Measurements from ENCODE around the gene ALG14. TPM values are rescaled to one million over a fixed set of nuclear protein-coding genes. Genes with fewer than 3 reads are reported as not detected.
A peak's percentile ranks its signal among the peaks of the same experiment; 100 is the strongest.

ALG14 gene
- total RNA-seq, 1 donor from 2014 or later, result 2.6 TPM

DNA sequence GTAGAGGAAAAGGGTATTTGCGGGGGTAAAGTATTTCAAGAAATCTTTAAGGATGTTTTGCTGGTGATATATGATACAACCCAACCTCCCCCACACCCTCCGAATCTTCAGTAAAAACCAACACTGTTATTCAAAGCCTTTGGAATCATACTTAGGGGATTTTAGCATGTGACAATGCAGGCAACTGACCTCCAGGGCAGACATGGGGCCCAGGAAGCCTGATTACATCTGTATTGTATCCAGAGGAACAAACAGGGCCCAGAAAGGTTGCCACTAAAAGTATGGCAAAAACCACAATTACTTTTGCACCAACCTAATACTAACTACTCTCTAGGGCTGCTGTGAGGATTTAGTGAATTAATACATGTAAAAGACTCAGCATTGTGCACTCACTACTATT, 102.0 kb downstream of the ALG14 start:
- H3K4me3 ChIP-seq, result no peak overlapping the region
- H3K27ac ChIP-seq (replicated peaks), result peak overlapping the region; percentile 75
- no peaks in the 10 kb centered on the region for H3K27me3 ChIP-seq (ENCODE audit: low read depth)
- H3K9me3 ChIP-seq (replicated peaks), result no peaks in the 10 kb centered on the region
- H3K36me3 ChIP-seq, result no peaks in the 10 kb centered on the region
- intact Hi-C loops (cut with micrococcal nuclease), result no loop called here
- no peak for DNase-seq
- TF ChIP-seq CTCF (IDR thresholded peaks at IDR 0.05; ENCODE audit: borderline replicate concordance), result no peak
- H3K4me1 ChIP-seq, result peaks cover 36% of the 10 kb centered on the region

- intact Hi-C loops (cut with micrococcal nuclease), result no loop called here
- no peaks in the 10 kb centered on the region for H3K27me3 ChIP-seq (ENCODE audit: low read depth)
Observed at GRCh38 chr1:94969137-94969536, 103.6 kb downstream of the ALG14 start.

DNA sequence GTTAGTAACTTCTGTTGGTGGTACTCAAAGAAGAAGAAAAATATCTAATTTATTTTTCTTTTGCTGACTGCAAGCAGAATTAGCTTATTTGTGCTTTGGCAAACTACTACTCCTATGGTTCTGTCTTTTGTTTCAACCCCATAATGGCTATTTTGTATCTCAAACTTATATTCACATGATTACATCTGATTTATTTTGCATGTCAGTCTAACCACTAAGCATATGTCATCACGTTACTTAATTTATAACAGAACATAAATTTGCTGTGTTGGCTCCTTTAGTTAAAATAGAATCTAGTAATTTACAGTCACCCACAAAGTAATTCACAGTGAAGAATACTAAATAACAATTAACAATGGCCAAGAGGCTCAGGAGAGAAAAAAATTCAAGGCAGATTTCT, 106.7 kb downstream of the ALG14 start:
- H3K27me3 ChIP-seq (ENCODE audit: low read depth), result no peaks in the 10 kb centered on the region
- H3K27ac ChIP-seq (replicated peaks), result no peak overlapping the region
- H3K36me3 ChIP-seq, result no peaks in the 10 kb centered on the region
- no peaks in the 10 kb centered on the region for H3K9me3 ChIP-seq (replicated peaks)
- TF ChIP-seq CTCF (IDR thresholded peaks at IDR 0.05; ENCODE audit: borderline replicate concordance), result no peak
- peaks cover 27% of the 10 kb centered on the region for H3K4me1 ChIP-seq
- no peak for DNase-seq
- intact Hi-C loops (cut with micrococcal nuclease), result no loop called here
- H3K4me3 ChIP-seq, result no peak overlapping the region

More at GRCh38 chr1:94969137-94969536, 103.6 kb downstream of the ALG14 start:
- Histone ChIP-seq H3K4me1 (peaks cover 30% of the 10 kb centered on the region), H3K4me3 (no peak overlapping the region), H3K27ac (replicated peaks) (no peak overlapping the region), H3K36me3 (no peaks in the 10 kb centered on the region), H3K9me3 (replicated peaks) (no peaks in the 10 kb centered on the region)
- TF ChIP-seq CTCF (IDR thresholded peaks at IDR 0.05; ENCODE audit: borderline replicate concordance), result no peak
- no peak for DNase-seq

DNA sequence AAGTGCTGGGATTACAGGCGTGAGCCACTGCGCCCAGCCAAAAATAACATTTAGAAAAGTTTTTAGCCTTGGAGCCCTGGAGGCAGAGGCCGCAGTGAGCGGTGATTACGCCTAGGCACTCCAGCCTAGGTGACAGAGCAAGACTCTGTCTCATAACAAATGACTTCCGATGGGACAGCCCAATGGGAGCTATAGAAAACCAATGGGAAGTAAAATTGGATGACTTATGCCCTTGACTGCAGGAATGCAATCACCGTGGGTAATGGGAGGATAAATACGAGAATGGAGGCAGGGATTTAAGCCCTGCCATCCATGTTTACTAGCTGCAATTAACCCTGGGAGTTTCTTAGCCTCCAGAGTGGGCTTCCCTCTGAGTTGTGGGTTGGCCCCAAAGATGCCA, 108.9 kb downstream of the ALG14 start:
- no peak overlapping the region for H3K27ac ChIP-seq (replicated peaks)
- no peak overlapping the region for H3K4me3 ChIP-seq
- TF ChIP-seq CTCF (IDR thresholded peaks at IDR 0.05; ENCODE audit: borderline replicate concordance), result no peak
- no peaks in the 10 kb centered on the region for H3K27me3 ChIP-seq (ENCODE audit: low read depth)
- intact Hi-C loops (cut with micrococcal nuclease), result no loop called here
- no peak for DNase-seq
- H3K9me3 ChIP-seq (replicated peaks), result no peaks in the 10 kb centered on the region
- H3K36me3 ChIP-seq, result no peaks in the 10 kb centered on the region
- peaks cover 20% of the 10 kb centered on the region for H3K4me1 ChIP-seq

GRCh38 chr1:94962409-94963265, 110.1 kb downstream of the ALG14 start:
- H3K4me1 ChIP-seq, result peaks cover 20% of the 10 kb centered on the region
- intact Hi-C loops (cut with micrococcal nuclease), result no loop called here
- no peaks in the 10 kb centered on the region for H3K27me3 ChIP-seq (ENCODE audit: low read depth)
- peak overlapping the region; percentile 88 for H3K27ac ChIP-seq (replicated peaks)
- no peaks in the 10 kb centered on the region for H3K9me3 ChIP-seq (replicated peaks)
- no peak for DNase-seq
- peak overlapping the region; percentile 60 for H3K4me3 ChIP-seq
- no peaks in the 10 kb centered on the region for H3K36me3 ChIP-seq
- no peak for TF ChIP-seq CTCF (IDR thresholded peaks at IDR 0.05; ENCODE audit: borderline replicate concordance)
